NK-92 (cell line): ENCODE results near the gene ZAR1.
"Not testable (repeated sequence)": the region's sequence is repeated elsewhere in the genome, so short reads cannot be mapped to it uniquely, and the experiment has no call there.

ENCODE experiments used
- DNase-seq: peaks from one replicate; lab custom pipeline; 2025; ENCODE audit not compliant: unreplicated experiment; lab: John Stamatoyannopoulos, UW

ZAR1 gene

DNA sequence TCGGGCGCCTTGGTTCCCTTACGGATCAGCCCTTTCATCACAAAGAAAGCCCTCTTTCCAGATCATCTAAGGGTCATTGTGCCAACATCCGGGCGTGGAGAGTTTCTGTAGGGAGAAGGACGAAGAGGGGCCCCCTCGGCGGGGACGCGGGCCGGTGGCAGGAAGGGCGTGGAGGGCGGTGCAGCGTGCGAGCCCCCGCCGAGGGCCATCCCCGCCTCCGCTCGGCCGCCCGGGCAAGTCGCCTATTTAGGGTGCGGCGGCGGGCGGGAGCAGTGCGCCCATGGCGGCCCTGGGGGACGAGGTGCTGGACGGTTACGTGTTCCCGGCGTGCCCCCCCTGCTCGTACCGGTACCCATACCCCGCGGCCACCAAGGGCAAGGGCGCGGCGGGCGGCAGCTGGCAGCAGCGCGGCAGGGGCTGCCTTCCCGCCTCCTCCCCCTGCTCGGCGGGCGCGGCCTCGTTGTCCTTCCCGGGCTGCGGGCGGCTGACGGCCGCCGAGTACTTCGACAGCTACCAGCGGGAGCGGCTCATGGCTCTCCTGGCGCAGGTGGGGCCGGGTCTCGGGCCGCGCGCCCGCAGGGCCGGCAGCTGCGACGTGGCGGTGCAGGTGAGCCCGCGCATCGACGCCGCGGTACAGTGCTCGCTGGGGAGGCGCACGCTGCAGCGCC lies at the start of gene ZAR1:
ZAR1 (plus strand) TSS at position 241 of the 668 bp plus-strand sequence; CDS start at position 281, 40 bp downstream.
- DNase-seq: no peak

- not testable (repeated sequence) for DNase-seq
Observed at GRCh38 chr4:48440914-48441313, 49.1 kb upstream of the ZAR1 start.

DNA sequence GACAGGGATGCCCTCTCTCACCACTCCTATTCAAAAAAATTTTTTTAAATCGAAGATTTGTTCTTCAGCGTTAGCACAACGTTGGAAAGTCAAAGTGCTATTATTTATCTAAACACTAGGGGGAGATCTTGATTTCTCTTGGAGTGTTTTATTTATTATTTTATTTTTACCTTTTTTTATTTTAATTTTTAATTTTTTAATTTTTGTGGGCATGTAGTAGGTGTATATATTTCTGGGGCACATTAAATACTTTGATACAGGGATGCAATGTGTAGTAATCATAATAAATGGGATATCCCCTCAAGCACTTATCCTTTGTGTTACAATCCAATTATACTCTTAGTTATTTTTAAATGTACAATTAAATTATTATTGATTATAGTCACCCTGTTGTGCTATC lies 44.3 kb upstream of the ZAR1 start:
- DNase-seq: no peak

DNA sequence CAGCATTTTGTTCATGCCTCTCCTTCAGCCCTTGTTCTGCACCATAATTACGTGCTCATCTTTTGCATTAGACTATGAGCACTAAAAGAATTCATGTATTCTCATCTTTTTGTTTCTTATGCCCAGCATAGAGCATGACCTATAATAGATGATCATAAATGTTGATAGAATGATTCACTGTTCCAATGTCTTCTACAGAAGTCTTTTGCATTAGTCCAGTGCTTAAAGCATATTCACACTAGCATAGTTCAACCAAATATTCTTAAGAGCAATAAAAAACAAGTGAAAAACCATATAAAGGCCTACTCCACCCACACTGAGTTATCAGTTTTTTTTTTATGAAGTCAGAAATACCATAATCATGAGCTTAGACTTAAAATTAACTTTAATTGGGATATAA lies 43.4 kb upstream of the ZAR1 start:
- DNase-seq: no peak

- DNase-seq: no peak
Observed at GRCh38 chr4:48449151-48449550, 40.9 kb upstream of the ZAR1 start.

DNA sequence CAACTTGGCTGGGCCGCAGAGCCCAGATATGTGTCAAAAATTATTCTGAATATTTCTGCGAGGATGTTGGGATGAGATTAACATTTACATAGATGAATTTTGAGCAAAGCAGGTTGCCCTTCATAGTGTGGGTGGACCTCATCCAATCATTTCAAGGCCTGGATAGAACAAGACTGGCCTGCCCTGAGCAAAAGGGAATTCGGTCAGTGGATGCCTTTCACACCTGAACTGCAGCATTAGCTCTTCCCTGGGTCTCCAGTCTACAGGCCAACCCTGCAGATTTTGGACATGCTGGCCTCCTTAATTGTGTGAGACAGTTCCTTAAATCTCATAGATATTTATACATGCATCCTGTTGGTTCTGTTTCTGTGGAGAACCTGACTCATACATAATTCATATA lies 39.3 kb upstream of the ZAR1 start:
- DNase-seq: no peak

DNA sequence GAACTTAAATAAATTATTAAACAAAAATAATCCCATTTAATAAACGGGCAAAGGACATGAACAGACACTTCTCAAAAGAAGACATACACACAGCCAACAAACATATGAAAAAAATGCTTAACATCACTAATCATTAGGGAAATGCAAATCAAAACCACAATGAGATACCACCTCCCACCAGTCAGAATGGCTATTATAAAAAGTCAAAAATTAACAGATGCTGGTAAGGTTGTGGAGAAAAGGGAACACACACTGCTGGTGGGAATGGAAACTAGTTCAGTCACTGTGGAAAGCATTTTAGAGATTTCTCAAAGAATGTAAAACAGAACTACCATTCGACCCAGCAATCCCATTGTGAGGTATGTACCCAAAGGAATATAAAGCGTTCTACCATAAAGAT lies 38.4 kb upstream of the ZAR1 start:
- not testable (repeated sequence) for DNase-seq

DNA sequence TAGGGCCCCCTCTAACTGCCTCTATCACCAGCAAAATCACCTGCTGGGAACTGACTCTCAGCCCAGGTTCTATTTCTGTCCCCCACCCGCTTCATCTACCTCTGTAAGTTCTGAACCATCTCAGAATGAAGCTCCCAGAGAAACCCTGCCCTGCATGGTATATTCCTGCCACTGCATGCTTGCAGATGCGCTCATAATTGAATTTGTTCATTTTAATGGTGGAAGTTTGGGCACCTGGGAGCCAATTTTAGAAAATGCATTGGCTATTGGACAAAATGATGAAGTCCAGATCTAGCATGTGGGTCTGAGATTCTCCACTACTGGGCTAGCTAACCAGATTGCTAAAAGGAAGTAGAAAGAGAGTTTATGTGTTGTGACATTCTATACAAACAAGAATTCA lies 35.5 kb upstream of the ZAR1 start:
- no peak for DNase-seq

- DNase-seq: no peak
Observed at GRCh38 chr4:48461000-48461399, 29.1 kb upstream of the ZAR1 start.

DNA sequence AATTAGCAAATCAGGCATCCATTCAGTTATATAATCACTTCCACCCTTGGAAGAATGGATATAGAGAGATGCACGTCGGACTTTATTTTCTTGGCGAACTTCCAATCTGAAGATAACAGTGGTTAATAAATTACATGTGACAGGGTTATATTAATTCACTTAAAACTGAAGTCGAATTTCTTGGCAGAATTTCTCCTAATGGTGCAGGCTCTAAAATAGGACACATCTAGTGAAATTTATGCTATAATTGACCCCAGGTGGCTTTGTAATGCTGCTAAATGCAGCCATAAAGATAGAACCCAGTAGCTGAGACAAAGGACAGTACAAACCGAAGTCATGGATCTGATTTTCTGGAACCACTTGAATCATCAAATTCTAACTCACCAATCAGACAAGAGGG lies 27.7 kb upstream of the ZAR1 start:
- no peak for DNase-seq

- no peak for DNase-seq
Observed at GRCh38 chr4:48467442-48467841, 22.6 kb upstream of the ZAR1 start.

DNA sequence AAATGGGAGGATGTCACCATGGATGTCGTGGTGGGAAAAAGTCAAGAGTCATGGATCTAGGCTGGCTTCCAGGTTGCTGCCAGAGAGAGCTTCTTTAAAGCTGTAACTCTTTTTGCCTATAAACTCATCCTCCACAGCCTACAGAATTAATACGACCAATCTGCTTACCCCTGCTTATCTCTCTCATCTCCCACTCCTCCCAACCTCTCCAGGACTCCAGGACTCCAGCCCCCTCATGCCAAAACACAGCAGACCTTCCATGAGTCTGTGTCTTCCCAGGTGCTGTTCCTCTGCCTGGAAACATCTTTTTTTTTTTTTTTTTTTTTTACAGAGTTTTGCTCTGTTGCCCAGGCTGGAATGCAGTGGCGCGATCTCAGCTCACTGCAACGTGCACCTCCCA lies 22.2 kb upstream of the ZAR1 start:
- no peak for DNase-seq

GRCh38 chr4:48470137-48470536 lies 19.9 kb upstream of the ZAR1 start:
- DNase-seq: no peak

DNA sequence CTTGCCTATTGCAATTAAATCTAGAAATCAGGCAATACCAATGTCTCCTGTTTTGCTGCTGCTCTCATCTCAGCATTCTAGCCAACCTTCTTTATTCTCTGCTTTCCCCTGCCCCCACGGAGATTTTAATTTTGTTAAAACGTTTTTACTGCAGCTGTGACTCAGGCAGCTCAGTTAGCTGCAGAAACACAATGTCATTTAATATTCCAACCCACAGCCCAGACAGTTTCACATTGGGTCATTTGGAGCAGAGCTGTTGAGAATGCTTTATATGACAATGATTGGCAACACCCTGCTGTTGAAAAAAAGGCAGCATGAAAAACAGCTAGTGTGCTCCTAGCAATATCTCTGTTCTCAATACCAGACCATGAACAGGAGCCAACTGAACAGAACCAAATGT lies 19.5 kb upstream of the ZAR1 start:
- no peak for DNase-seq

DNA sequence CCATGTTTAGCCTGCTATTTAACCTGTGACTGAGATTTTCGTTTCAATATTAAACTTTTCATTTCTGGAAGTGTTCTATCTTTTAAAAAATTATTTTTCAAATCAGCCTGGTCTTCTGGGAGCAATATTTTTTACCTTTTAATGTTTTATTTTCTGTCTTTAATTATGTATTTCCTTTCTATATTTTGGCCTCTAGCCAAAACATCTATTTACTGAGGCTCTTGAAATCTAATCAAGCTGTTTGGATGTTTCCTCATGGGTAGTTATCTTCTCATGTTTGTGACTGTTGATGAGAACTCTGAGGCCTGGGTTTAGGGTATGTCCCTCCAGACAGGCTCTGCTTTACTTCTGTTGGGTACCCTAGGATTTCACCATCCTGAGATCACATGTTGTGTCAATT lies 17.3 kb upstream of the ZAR1 start:
- DNase-seq: no peak

- no peak for DNase-seq
Observed at GRCh38 chr4:48475770-48476169, 14.3 kb upstream of the ZAR1 start.

DNA sequence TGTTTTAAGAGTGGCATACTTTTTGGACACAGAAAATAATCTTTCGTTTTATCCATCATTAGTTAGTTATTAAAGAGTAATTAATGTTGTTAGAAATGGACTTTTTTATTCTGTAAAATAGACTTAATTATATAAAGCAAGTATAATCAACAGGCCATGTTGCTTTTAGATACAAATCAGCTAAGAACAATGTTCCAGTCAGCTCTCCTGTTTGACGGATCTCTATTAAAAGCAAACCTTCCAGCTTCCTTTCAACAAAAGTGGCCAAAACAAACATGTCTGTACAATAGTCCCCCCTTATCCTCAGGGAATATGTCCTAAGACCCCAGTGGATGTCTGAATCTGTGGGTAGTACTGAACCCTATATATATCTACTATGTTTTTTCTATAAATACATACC lies 11.8 kb upstream of the ZAR1 start:
- no peak for DNase-seq

GRCh38 chr4:48481581-48481980 lies 8.5 kb upstream of the ZAR1 start:
- DNase-seq: no peak

- no peak for DNase-seq
Observed at GRCh38 chr4:48483006-48483776, 6.9 kb upstream of the ZAR1 start, which contains the start of gene SLC10A4. Gene SLC10A4, plus strand, starts transcription at chr4:48483343. Its CDS starts 219 bp downstream, at chr4:48483562.

- no peak for DNase-seq
Observed at GRCh38 chr4:48483777-48484493, 6.1 kb upstream of the ZAR1 start.

DNA sequence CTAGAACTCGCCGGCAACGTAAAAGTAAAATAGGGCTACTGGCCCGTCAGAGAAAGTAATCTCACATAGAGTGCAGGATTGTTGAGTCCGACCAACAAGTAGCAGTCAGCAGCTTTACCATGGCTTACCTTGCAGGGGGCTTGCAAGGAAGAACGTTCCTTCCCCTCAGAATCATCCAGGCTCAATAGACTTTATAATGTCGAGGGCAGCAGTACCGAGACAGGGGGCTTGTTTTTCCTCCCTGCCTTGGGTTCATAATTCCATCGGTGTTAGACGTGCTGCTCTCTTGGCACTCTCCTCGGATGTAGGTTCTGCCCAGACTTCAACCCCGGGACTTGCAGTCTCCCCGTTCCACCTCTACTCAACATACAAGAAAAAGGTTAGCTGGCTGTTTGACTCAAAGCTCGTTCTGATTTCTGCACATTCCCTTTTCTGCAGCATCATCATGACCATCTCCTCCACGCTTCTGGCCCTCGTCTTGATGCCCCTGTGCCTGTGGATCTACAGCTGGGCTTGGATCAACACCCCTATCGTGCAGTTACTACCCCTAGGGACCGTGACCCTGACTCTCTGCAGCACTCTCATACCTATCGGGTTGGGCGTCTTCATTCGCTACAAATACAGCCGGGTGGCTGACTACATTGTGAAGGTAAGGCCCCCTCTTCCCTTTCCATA lies 5.4 kb upstream of the ZAR1 start:
- DNase-seq: no peak

DNA sequence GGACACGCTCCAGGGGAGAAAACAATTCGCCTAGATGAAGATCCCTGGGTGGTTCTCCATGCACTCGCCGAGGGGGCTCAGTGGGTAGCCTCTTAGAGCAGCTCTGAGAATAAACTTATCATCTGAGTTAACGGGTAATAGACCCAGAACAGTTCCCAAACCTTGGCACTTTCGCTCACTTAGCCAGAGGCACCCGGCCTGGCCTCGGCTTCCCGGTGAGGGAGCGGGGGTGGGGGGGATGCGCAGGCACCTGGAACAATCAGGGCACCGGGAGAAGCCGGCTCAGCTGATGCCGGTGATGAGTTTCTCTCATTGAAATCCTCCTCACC lies 405 bp upstream of the ZAR1 start:
- DNase-seq: no peak
